Hypothalamus (tissue), 51 donors: ENCODE measurements around the gene RAB11FIP3.

Experiments
- DNase-seq, 51 donors: peaks; one replicate each; lab custom pipeline; 2025; lab: John Stamatoyannopoulos, UW

RAB11FIP3 gene

DNA sequence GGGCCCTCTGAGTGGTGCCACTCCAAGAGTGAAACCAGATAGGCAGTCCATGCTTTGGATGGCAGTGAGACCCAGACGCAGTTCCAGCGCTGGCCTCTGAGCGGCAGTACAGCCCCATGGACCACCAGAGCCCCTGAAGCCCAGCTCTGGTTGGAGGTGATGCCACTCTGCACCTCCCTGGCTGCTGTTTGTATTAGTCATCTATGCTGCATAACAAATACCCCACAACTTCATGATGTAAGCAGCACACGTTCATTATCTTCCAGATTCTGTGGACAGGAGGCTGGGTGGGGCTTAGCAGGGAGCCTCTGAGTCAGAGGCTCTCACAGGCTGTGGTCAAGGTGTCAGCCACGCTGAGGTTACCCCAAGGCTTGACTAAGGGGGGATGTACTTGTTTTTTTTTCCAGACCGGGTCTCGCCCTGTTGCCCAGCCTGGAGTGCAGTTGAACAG lies 33.5 kb upstream of the RAB11FIP3 start:
- DNase-seq, result peak in 30 of 51 donors; percentile 6 to 76 (median 36)

DNA sequence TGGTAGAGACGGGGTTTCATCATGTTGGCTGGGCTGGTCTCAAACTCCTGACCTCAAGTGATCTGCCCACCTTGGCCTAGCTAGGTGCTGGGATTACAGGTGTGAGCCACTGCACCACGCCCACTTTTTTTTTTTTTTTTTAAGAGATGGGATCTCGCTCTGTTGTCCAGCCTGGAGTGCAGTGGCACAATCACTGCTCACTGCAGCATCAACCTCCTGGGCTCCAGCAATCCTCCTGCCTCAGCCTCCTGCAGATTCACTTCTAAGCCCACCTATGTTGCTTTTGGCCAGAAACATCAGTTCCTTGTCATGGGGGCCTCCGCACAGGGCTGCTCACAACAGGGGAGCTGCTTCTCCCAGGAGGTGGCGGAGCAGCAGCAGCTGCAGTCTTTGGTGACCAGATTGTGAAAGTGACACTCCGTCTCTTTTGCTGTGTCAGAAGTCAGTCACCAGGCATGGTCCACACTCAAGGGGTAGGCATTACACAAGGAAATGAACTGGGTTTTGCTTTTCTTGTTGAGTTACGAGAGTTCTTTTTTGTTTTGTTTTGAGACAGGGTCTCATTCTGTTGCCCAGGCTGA lies 32.9 kb upstream of the RAB11FIP3 start:
- no peak for DNase-seq

DNA sequence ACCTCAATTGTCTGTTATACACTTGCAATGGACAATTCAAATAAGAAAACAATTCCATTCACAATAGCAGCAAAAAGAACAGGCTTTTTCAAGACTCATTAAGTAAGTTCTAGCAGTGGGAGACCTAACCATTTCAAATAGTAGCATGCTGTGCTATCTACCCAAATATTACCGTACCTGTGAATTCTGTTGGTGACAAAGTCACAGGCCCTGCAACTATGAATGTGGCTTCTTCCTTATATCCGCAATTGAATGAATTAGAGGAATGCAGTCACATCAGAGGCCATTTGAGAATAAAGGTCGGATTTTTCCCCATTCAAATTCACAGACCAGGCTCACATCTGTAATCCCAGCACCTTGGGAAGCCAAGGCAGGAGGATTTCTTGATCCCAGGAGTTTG lies 29.2 kb upstream of the RAB11FIP3 start:
- DNase-seq, result no peak

DNA sequence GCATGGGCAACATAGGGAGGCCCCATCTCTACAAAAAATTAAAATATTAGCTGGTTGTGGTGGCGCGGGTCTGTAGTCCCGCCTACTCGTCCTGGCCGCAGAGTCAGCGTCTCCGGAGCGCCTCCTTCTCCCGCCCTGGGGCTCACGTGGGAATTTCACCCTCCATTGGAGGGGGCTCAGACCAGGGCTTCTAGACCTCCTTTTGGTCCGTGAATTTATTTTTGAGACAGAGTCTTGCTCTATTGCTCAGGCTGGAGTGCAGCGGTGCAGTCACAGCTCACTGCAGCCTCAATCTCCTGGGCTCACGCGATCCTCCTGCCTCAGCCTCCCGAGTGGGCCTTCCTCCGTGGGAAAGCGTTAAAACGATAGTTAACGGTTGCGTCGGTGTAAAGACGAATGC lies 28.8 kb upstream of the RAB11FIP3 start:
- DNase-seq, result peak in 24 of 51 donors; percentile 13 to 52 (median 36)

DNA sequence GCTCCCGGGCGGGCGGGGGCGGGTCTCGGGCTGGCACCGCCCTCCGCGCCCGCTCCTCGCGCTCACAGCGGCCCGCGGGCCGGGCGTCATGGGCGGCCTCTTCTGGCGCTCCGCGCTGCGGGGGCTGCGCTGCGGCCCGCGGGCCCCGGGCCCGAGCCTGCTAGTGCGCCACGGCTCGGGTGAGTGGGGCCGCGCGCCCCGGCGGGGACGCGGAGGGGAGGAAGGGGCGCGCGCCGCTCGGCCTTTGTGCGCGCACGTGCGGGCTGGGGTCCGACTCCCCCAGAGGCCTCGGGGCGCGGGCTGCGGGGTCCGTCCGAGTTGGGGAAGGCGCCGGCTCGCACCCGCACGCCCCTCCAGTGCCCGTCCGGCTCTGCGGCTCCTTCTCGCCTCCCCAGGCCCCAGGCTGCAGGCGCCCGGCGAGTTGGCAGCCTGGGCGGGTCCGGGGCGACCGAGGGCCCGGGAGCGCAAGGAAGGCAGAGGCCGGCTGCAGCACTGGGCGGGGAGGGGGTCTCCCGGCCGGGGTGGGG lies 28.3 kb upstream of the RAB11FIP3 start, which contains the start of gene NME4:
NME4 (plus strand) TSS at position 65 of the 527 bp plus-strand sequence; CDS start at position 89, 24 bp downstream.
- peak in 8 of 51 donors; percentile 13 to 33 (median 26) for DNase-seq

DNA sequence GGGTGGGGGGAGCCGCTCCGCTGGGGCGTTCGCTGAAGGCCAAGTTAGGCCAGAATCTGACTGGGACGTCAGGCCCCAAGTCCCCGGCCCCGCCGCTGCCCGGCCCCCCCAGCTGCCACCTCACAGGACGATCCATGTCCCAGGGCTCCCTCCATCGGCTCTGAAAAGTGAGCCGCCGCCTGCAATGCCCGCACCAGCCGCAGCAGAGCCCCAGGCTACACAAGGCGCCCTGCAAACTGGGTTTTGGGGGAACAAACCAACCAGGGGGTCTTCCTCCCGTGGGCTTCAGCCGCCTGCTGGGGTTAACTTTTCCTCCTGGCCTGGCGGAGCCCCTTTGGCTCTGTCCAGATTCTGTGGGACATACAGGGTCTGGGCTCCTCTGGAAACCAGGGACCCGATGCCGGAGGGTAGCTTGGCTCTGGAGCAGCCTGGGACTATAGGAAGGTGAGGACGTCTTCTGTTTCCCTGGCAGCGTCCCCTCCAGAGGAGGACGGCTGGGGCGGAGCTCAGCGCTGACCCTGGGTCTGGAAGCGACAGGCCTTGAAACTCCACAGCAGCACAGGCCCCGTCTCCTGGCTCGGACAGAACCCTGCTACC lies 27.6 kb upstream of the RAB11FIP3 start:
- DNase-seq, result peak in 39 of 51 donors; percentile 11 to 76 (median 46)

DNA sequence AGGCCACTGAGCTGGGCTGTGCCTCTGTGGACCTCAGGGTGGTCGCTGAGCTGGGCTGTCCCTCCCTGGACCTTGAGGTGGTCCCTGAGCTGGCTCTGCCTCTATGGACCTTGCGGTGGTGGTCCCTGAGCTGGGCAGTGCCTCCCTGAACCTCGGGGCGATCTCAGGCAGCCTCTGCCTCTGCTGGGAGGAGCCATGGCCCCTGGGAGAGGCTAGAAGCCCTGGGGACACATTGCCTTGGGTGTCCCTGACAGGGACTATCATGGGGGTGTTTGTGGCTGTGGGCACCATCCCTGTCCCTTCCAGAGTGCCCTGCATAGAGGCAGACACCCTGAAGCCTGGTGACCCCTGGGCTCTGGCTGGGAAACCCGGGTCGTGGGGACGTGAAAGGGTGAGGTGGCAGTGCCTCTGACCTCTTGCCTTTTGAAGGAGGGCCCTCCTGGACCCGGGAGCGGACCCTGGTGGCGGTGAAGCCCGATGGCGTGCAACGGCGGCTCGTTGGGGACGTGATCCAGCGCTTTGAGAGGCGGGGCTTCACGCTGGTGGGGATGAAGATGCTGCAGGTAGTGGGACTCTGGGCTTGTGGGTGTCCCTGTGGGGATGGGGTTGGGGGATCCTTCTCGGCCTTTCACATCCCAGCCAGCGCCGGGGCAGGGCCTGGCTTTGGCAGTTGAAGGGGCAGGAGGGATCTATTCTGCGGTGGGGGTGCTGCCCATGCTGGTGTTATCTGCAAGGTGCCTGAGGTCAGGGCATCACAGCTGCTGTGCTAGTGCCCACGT lies 26.7 kb upstream of the RAB11FIP3 start:
- DNase-seq, result no peak

DNA sequence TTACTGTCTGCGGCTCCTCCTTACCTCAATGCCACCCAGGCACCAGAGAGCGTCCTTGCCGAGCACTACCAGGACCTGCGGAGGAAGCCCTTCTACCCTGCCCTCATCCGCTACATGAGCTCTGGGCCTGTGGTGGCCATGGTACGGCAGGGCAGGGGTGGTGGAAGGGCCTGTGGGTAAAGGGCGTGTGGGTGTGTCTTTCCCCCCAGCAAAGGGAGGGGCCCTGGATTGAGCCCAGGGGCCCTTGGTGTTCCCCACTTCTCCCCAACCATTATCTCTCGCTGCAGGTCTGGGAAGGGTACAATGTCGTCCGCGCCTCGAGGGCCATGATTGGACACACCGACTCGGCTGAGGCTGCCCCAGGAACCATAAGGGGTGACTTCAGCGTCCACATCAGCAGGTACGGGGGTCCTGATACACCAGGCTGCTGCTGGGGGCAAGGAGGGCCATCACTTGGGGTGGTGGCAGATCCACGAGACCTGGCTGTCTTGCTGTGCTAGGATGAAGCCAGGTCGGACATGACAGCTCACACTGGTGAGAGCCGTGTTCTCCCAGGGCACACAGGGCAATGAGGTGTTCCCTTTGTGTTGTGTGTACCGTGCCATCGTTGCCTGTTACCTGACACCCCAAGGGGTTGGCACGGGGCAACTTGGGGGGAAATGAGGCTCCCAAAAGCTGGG lies 26.0 kb upstream of the RAB11FIP3 start:
- DNase-seq, result no peak

DNA sequence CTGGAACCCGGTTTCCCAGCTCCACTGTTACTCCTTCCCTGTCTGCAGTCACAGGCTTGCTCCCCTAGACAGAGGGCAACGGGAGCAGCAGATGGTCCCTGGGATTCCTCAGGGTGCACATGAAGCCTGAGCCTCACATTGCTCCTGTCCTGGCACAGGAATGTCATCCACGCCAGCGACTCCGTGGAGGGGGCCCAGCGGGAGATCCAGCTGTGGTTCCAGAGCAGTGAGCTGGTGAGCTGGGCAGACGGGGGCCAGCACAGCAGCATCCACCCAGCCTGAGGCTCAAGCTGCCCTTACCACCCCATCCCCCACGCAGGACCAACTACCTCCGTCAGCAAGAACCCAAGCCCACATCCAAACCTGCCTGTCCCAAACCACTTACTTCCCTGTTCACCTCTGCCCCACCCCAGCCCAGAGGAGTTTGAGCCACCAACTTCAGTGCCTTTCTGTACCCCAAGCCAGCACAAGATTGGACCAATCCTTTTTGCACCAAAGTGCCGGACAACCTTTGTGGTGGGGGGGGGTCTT lies 25.3 kb upstream of the RAB11FIP3 start:
- DNase-seq, result no peak

DNA sequence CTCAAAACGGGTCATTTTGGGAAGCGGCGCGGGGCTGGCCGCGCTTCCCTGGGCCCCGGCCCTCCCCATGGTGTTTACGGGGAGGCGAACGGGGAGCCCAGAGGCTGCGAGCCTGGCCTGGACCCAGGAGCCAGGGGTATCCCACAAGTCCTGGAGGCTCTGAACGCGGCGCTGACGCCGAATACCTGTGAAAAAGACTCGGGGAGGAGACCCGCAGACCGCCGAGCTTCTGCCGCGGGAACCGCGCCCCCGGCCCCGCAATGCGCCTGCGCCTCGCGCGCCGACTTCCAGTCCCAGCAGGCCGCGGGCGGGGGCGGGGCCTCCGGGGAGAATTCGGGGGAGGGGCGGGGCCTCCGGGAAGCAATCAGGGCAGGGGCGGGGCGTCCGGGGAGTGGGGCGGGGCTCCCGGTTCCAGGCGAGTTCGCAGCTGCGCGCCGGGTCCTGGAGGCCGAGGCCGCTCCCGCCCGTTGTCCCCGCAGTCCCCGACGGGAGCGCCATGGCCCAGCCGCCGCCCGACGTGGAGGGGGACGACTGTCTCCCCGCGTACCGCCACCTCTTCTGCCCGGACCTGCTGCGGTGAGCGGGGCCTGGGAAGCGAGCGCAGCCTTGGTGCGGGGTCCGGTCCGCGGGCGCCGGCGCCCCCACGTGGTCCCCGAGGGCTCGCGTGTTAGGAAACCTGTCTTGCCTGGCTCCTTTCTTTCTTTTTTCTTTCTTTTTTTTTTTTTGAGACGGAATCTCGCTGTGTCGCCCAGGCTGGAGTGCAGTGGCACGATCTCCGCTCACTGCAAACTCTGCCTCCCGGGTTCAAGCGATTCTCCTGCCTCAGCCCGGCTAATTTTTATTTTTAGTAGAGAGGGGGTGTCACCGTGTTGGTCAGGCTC lies 23.7 kb upstream of the RAB11FIP3 start, which contains the start of gene DECR2:
DECR2 (plus strand) TSS at position 418 of the 881 bp plus-strand sequence; CDS start at position 497, 79 bp downstream.
- peak; percentile 41 to 98 (median 92) for DNase-seq

DNA sequence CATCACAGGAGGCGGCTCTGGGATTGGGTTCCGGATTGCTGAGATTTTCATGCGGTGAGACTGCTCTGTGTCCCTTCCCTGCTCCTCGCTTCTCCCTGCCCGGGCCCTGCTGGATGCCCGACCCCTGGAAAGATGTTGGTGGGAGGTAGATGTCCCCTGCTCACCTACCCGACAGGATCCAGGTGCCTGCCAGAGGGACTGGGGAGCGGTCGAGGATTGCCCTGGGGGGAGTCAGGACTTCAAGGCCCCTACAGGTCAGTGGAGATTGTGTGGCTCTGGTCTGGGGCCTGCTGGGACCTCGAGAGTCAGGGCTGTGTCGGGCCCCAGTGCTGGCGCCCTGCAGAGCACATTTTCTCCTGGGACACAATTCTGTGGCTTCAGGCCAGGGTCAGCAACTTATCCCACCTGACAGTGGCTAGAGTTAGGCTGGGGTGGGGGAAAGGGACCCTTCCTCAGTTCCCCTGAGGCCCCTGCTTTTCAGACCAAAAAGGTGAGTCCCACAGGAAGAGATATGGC lies 20.4 kb upstream of the RAB11FIP3 start:
- no peak for DNase-seq

DNA sequence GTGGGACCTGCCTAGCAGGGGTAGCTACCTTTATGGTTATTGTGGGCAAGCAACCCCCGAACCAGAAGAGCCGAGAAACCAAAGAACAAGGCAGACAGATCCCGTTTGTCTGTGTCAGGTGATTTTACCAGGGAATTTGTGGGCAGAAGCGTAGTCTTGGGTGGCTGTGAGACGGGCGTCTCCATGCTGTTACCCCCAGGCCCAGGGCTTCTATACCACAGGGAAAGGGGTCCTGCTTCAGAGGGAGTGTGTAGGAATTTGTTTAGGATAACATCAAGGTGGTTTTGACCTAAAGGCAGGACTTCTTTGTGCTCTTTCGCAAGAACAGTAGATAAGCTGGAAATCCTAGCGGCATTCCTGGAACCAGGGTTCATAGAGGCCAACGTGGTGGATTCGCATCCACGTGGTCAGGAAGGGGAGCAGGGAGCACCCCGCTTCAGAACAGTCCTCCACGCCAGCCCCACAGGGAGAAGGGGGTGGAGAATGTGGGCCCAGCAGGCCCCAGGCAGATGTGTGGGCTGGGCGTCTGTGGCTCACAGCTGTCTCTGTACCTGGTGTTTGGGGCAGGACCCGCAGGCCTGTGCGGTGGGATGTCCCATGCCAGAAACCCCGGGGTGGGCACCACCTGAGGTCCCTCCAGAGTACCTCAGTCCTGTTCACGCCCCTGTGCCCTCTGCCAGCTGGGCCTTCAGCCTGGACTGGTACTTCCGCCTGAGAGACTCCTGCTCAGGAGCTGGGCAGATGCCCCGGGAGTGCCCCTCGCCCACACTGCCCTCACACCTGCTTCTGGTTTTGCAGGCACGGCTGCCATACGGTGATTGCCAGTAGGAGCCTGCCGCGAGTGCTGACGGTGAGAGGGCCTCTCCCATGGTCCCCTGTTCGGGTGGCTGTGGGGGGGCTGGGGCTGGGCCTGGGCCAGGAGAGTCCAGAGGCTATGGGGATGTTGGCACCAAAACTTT lies 19.6 kb upstream of the RAB11FIP3 start:
- DNase-seq, result no peak

DNA sequence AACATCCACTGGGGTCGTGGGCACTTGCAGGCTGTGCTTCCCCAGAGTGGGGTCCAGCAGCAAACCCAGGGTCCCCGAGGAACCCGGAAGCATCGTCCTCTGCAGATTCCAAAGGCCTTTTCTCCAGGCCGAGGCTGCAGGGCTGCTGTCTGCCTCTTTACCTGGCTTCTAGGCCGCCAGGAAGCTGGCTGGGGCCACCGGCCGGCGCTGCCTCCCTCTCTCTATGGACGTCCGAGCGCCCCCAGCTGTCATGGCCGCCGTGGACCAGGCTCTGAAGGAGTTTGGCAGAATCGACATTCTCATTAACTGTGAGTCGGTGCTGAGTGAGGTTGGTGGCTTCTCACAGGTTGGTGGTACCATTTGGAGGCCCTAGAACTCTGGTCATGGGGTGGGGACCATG lies 18.2 kb upstream of the RAB11FIP3 start:
- DNase-seq, result no peak

DNA sequence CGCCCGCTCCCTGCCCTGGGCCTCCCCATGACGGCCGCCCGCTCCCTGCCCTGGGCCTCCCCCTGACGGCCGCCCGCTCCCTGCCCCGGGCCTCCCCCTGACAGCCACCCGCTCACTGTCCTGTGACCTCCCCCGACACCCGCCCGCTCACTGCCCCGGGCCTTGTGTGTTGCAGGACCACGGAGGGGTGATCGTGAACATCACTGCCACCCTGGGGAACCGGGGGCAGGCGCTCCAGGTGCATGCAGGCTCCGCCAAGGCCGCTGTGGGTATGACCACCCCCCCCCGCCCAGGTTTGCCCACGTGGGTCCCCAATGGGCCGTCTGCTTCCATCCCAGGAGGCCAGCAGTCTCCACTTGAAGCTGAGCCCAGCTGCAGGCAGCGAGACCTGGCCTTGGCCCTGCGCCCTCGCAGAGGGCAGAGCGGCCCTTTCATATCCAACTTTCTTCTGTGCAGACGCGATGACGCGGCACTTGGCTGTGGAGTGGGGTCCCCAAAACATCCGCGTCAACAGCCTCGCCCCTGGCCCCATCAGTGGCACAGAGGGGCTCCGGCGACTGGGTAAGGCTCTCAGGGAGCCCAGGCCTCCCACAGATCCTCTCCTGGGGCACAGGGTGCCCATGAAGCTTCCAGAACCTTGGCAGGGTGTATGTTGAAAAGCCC lies 14.8 kb upstream of the RAB11FIP3 start:
- DNase-seq, result no peak

DNA sequence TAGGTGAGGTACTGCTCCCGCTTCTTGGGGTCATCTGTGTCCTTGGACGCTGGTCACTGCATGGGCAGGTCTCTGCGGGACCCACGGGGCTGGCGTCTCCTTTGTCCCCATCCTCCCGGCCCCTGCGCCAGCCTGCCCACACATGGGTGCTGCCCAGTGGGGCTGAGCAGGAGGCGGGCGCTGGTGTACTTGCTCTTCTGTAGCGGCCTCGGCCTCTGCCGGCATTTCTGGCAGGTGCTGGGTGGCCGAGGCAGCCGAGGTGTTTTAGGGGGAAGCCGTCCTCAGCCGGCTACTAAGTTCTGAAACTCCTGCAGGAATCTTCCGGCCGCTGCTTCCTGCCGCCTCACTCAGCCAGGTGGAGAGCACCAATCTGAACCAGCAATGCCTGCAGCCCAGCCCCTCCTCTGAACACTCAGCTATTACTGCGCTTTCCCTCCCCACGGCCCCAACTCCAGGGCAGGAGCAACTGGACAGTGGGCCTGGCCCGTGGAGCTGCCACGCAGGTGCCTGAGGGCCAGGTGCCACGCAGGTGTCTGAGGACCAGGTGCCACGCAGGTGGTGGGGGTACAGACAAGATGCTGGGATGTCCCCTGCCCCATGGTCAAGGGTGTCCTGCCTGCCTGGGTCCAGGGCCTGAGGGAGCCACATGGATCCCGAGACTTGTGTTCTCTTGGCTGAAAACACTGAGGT lies 13.7 kb upstream of the RAB11FIP3 start:
- no peak for DNase-seq

DNA sequence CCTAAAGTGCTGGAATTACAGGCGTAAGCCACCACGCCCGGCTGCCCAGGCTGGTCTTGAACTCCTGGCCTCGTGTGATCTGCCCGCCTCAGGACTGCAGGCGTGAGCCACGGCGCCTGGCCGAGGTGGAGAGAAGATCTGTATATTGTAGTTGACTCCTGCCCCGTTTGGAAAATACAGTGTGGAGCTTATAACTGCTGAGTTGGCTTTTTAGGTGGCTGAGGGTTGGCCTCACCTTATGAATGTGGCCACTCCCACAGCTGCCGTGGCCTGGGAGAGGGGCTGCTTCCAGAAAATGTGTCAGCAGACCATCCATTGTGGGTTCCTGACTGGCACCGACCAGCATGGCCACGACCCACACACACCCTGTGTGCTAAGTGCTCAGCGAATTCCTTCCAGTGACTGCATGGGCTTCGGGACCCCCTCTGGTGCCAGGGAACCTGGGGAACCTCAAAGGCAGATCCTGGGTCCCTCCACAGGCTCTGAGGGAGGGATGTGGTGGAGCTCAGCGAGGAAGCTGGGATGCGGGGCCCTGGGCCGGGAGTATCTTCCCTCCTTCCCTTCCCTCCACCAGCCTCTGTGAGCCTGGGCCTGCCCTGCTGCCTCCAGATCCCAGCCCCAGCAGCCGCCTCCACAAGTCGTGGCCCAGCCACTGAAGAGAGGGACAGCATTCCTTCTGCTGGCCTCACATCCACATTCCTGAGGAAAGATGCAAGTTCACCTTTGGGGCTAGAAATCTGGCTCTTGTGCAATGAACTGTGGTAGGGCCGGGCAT lies 10.9 kb upstream of the RAB11FIP3 start:
- DNase-seq, result no peak
